Activated CD8-positive, alpha-beta memory T cell treated with anti-CD3 and anti-CD28 coated beads, Interleukin-2, amount 50 U/mL, for 1 hour (primary cell): ENCODE measurements around the gene KRTAP12-1.

ENCODE experiments used
- DNase-seq: peaks from one replicate; pipeline ENCODE4 v3.0.0-alpha.2; 2020; ENCODE audit errors: extremely low read depth

The KRTAP12-1 gene

GRCh38 chr21:44681861-44682579 is at the start of gene KRTAP12-1:
Gene KRTAP12-1 (minus strand): TSS chr21:44682163. CDS start chr21:44682123, 40 bp downstream.
- DNase-seq = no peak

GRCh38 chr21:44730951-44731579 is 49.1 kb upstream of the KRTAP12-1 start:
- DNase-seq = no peak

- DNase-seq = no peak
Observed at GRCh38 chr21:44730028-44730395, 48.0 kb upstream of the KRTAP12-1 start.

- no peak for DNase-seq
Observed at GRCh38 chr21:44729336-44730027, 47.5 kb upstream of the KRTAP12-1 start.

- DNase-seq = no peak
Observed at GRCh38 chr21:44728716-44729115, 46.8 kb upstream of the KRTAP12-1 start.

GRCh38 chr21:44727757-44728156 is 45.8 kb upstream of the KRTAP12-1 start:
- no peak for DNase-seq

- no peak for DNase-seq
Observed at GRCh38 chr21:44727321-44727720, 45.4 kb upstream of the KRTAP12-1 start.

GRCh38 chr21:44726826-44727225 is 44.9 kb upstream of the KRTAP12-1 start:
- DNase-seq = no peak

GRCh38 chr21:44724926-44725325 is 43.0 kb upstream of the KRTAP12-1 start:
- DNase-seq = no peak

- no peak for DNase-seq
Observed at GRCh38 chr21:44724196-44724595, 42.2 kb upstream of the KRTAP12-1 start.

GRCh38 chr21:44723177-44724131 is 41.5 kb upstream of the KRTAP12-1 start:
- DNase-seq = no peak

- no peak for DNase-seq
Observed at GRCh38 chr21:44722731-44723130, 40.8 kb upstream of the KRTAP12-1 start.

- DNase-seq = no peak
Observed at GRCh38 chr21:44720170-44720569, 38.2 kb upstream of the KRTAP12-1 start.

- DNase-seq = no peak
Observed at GRCh38 chr21:44718571-44718970, 36.6 kb upstream of the KRTAP12-1 start.

- no peak for DNase-seq
Observed at GRCh38 chr21:44718093-44718492, 36.1 kb upstream of the KRTAP12-1 start.

GRCh38 chr21:44716984-44717383 is 35.0 kb upstream of the KRTAP12-1 start:
- DNase-seq = no peak

- no peak for DNase-seq
Observed at GRCh38 chr21:44714905-44715304, 32.9 kb upstream of the KRTAP12-1 start.

- no peak for DNase-seq
Observed at GRCh38 chr21:44713846-44714245, 31.9 kb upstream of the KRTAP12-1 start.

- DNase-seq = no peak
Observed at GRCh38 chr21:44713130-44713529, 31.2 kb upstream of the KRTAP12-1 start.

- no peak for DNase-seq
Observed at GRCh38 chr21:44712203-44713028, 30.5 kb upstream of the KRTAP12-1 start.
